ENCODE measurements around the gene EFNB2.

EFNB2 gene

DNA sequence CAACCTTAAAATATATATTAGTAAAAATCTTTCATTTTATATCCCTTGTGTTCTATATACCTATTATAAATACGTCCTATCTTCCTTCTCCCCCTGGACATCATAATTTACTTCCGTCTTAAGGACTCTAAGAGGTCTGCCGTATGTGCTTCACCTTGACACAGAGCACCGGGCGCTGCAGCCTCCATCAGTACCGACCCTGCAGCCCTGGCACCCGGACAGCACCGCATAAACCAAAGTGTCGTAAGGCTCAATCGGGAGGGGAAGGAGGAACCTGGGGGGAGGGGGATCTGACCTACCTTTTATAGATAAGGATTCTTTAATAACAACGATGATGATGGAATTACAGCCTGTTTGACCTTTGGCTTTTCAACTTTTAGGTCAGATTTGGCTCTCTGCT is 44.0 kb downstream of the EFNB2 start:
- no peak overlapping the region for H3K4me3 ChIP-seq (ENCODE audit: low read depth, low read length)
- TF ChIP-seq, protein P1, sequence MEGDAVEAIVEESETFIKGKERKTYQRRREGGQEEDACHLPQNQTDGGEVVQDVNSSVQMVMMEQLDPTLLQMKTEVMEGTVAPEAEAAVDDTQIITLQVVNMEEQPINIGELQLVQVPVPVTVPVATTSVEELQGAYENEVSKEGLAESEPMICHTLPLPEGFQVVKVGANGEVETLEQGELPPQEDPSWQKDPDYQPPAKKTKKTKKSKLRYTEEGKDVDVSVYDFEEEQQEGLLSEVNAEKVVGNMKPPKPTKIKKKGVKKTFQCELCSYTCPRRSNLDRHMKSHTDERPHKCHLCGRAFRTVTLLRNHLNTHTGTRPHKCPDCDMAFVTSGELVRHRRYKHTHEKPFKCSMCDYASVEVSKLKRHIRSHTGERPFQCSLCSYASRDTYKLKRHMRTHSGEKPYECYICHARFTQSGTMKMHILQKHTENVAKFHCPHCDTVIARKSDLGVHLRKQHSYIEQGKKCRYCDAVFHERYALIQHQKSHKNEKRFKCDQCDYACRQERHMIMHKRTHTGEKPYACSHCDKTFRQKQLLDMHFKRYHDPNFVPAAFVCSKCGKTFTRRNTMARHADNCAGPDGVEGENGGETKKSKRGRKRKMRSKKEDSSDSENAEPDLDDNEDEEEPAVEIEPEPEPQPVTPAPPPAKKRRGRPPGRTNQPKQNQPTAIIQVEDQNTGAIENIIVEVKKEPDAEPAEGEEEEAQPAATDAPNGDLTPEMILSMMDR (IDR thresholded peaks at IDR 0.05; ENCODE audit: control insufficient read depth, extremely low read depth, insufficient read depth), result no peak
- DNase-seq (ENCODE audit: low read depth), result no peak

DNA sequence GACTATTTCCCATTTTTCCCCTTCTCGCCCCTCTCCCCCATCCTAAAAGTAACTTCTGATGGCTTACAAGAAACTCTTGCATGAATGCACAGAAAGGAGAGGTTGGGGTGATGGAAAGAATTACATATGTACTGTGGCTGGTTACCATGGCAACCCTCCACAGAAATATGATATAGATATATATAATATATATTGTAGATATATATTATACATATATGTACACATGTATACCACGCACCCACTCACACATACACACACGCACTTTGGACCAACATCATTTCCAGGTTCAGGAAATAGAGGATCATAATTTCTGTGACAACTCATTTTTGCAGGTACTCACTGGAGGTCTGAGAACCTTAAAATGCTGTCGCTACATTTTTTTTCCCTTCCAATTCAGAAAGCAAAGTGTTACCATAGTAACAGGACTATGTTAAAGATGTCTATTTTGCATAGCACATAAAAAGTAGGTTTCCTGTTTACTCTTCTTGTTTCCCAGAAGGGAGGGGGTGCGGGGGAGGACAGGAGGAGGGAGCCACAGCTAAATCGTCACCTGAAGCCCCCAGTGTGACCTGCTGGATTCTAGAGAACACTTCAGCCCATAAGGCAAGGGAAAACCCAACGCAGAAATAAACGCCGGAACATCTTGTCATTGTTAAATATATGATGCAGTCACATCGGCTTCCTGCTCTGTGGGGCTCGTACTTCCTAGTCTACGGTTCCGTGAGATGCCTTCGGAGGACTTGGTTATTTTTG is 44.7 kb downstream of the EFNB2 start:
- H3K4me3 ChIP-seq (ENCODE audit: low read depth, low read length), result no peak overlapping the region
- DNase-seq (ENCODE audit: low read depth), result no peak
- TF ChIP-seq, protein P1 (IDR thresholded peaks at IDR 0.05; ENCODE audit: control insufficient read depth, extremely low read depth, insufficient read depth), result no peak

DNA sequence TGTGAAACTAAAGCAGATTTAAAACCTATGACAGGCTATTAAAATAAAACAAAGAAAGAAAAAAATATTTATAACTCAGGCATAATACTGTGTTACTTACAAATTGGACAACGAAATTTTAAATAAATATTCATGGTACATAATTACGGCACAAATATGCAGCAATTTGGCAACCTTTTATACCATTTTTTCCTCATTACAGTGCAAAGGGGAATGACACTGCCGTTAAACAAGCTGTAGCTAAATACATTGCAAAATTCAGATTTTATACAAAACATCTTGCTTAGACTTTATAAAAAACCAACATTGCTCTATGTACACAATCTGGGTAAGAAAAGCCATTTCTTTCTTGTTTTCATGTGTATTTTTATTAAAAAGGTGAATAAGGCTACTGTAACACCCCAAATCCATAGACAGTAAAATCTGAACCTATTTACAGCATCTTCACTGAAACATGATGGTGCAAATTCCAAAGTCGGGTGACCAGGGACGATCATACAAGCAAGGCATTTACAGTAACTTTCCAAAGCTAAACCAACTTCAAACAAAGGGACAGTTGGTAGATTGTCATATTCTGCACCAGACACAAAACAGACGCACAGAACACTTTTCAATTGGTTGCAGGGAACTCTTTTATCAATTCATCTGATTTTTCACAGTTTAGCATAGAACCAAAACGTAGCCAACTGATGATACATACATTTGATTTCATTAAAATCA is 45.5 kb downstream of the EFNB2 start:
- DNase-seq (ENCODE audit: low read depth), result no peak
- TF ChIP-seq, protein P1 (IDR thresholded peaks at IDR 0.05; ENCODE audit: control insufficient read depth, extremely low read depth, insufficient read depth), result no peak
- H3K4me3 ChIP-seq (ENCODE audit: low read depth, low read length), result no peak overlapping the region

DNA sequence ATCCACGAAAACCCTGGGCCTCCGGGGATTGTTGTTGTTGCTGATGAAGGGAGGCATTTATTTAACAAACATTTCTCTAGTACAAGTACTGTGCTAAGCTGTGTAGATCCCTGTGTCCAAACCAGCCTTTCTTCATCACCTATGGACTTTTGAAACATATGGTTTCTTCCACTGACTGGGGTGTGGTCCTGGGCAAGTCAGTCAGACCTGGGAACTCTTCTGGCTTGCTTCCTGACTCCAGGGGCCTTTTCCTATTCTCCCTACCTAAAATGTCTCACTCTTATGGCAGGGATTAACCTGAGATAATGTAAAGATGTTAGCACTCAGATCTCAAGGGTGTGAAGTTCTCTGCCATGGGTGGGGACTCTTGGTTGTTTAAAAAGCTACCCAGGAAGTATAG is 46.8 kb downstream of the EFNB2 start:
- TF ChIP-seq, protein P1 (IDR thresholded peaks at IDR 0.05; ENCODE audit: control insufficient read depth, extremely low read depth, insufficient read depth), result no peak
- no peak overlapping the region for H3K4me3 ChIP-seq (ENCODE audit: low read depth, low read length)
- DNase-seq (ENCODE audit: low read depth), result no peak

DNA sequence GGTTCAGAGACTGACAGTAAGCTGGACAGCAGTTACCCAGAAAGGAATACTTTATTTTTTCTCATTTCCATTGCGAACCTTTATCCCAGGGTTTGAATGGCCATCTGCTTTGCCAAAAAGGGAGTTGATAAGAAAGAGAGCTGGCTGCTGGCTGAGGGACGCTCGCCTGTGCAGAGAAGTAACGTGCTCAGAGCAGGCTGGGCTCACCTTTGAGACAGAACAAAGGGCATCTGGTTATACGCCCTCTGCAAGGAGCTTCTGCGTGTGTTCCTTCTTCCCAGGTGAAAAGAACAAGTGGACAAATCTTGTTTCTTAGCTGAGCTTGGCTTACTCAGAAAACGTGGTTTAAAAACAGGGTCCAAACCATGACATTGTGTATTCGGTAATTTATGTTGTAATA is 47.4 kb downstream of the EFNB2 start:
- no peak overlapping the region for H3K4me3 ChIP-seq (ENCODE audit: low read depth, low read length)
- DNase-seq (ENCODE audit: low read depth), result no peak
- TF ChIP-seq, protein P1 (IDR thresholded peaks at IDR 0.05; ENCODE audit: control insufficient read depth, extremely low read depth, insufficient read depth), result no peak

DNA sequence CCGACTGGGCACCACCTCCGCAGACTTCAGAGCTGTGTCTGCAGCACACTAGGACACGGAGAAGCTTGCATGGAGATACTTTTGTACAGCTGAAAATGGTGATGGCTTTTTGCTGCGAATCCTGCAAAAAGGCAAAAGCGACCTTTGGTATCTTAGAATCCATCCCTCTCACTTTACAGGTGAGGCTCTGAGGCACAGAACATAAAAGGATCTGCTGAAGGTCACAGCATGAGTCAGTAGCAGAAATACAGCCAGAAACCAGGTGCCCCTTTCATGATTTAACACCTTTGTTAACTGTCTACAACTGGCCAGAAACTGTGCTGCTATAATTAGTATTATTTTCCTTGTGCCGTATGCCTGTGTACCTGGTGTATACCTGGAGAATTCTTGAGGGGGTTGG is 48.3 kb downstream of the EFNB2 start:
- TF ChIP-seq, protein P1 (IDR thresholded peaks at IDR 0.05; ENCODE audit: control insufficient read depth, extremely low read depth, insufficient read depth), result no peak
- no peak for DNase-seq (ENCODE audit: low read depth)
- no peak overlapping the region for H3K4me3 ChIP-seq (ENCODE audit: low read depth, low read length)
